Measurements from ENCODE around the gene MEI1. TPM values are rescaled to one million over a fixed set of nuclear protein-coding genes. Genes with fewer than 3 reads are reported as not detected.

Gene MEI1
- total and polyA plus RNA-seq, 2 experiments from 2014 or later, result 0.18 TPM; not detected in 1

DNA sequence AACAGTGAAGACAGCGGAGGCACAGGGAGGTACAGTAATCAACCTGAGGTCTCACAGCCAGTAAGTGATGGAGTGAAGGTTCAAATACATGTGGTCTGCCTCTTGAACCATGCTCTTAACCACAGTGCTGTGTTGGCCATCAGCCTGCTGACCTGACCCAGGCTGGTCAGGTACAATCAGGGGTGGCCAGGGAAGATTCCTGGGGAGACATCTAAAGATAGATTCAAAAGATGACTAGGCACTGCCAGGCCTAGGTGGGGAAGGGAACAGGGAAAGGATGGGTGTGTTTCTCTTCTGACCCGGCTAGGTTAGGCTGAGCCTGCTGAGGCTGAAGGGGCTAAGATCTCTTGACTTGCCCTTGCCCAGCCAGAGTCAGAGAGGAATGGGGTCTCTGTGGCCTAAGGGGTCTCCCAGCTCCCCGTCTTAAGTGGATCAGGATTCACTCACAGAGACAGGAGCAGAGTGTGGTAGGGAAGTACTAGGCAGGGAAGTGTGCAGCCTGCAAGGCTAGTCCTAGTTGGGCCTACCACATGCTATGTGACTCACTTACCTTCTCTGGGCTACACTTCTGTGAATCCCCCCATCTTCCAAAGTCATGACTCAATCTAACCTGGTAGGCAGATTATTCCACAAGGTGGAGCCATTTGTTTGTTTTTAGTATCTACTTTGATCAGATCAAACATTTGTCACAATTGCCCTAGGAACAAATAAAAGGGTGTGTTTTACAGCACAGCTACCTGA, 123.2 kb downstream of the MEI1 start:
- H3K9me3 ChIP-seq (ENCODE audit: low read depth), result no peaks in the 10 kb centered on the region
- no peak overlapping the region for H3K4me2 ChIP-seq
- no peaks in the 10 kb centered on the region for H3K9me2 ChIP-seq (replicated peaks; ENCODE audit: insufficient read depth)
- TF ChIP-seq EZH2 (IDR thresholded peaks at IDR 0.05; ENCODE audit: borderline replicate concordance), result no peak
- TF ChIP-seq, protein P1, sequence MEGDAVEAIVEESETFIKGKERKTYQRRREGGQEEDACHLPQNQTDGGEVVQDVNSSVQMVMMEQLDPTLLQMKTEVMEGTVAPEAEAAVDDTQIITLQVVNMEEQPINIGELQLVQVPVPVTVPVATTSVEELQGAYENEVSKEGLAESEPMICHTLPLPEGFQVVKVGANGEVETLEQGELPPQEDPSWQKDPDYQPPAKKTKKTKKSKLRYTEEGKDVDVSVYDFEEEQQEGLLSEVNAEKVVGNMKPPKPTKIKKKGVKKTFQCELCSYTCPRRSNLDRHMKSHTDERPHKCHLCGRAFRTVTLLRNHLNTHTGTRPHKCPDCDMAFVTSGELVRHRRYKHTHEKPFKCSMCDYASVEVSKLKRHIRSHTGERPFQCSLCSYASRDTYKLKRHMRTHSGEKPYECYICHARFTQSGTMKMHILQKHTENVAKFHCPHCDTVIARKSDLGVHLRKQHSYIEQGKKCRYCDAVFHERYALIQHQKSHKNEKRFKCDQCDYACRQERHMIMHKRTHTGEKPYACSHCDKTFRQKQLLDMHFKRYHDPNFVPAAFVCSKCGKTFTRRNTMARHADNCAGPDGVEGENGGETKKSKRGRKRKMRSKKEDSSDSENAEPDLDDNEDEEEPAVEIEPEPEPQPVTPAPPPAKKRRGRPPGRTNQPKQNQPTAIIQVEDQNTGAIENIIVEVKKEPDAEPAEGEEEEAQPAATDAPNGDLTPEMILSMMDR (IDR thresholded peaks at IDR 0.05; ENCODE audit: poor library complexity), result peak; percentile 58
- TF ChIP-seq EZH2phosphoT487 (IDR thresholded peaks at IDR 0.05; ENCODE audit: low read depth, severe bottlenecking, unreplicated experiment), result no peak
- peak; percentile 71 for DNase-seq (ENCODE audit: low spot score)
- H3K36me3 ChIP-seq (replicated peaks; ENCODE audit: insufficient read depth, low read depth), result no peaks in the 10 kb centered on the region
- no peak overlapping the region for H3K4me3 ChIP-seq
- H3K27me3 ChIP-seq, result no peaks in the 10 kb centered on the region
- H3K27ac ChIP-seq, result no peak overlapping the region
- H3K4me1 ChIP-seq (ENCODE audit: insufficient read depth), result peaks cover 23% of the 10 kb centered on the region
- 92% methylated on average over 3 of the region's 3 CpGs for WGBS (ENCODE audit: low lambda C conversion rate, missing lambda C conversion rate)
- H3K79me2 ChIP-seq, result no peaks in the 10 kb centered on the region
- H4K20me1 ChIP-seq (ENCODE audit: insufficient read depth, poor library complexity, severe bottlenecking), result no peaks in the 10 kb centered on the region
- no peak overlapping the region for H2AFZ ChIP-seq

DNA sequence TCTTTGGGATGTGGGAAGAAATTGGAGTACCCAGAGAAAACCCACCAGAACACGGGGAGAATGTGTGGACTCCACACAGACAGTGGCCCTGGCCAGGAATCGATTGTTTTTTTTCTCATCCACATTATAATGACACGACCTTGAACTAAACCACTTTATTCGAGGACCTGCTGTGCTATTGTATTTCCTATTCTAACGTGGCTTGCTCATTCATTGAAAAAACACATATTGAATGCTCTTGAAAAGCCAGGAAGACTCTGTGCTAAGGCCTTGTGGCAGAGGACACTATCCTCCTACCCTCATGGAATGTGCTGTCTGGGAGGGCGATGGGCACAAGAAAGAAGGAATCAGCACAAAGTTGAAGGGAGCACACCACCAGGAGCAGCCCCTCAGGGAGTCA, 124.5 kb downstream of the MEI1 start:
- Histone ChIP-seq H3K9me2 (replicated peaks; ENCODE audit: insufficient read depth) (no peaks in the 10 kb centered on the region), H3K4me1 (ENCODE audit: insufficient read depth) (peaks cover 25% of the 10 kb centered on the region), H3K27me3 (no peaks in the 10 kb centered on the region), H3K9me3 (ENCODE audit: low read depth) (no peaks in the 10 kb centered on the region), H4K20me1 (ENCODE audit: insufficient read depth, poor library complexity, severe bottlenecking) (no peaks in the 10 kb centered on the region), H3K36me3 (replicated peaks; ENCODE audit: insufficient read depth, low read depth) (no peaks in the 10 kb centered on the region), H3K4me2 (no peak overlapping the region), H3K27ac (no peak overlapping the region), H3K79me2 (no peaks in the 10 kb centered on the region), H2AFZ (no peak overlapping the region), H3K4me3 (no peak overlapping the region)
- WGBS (ENCODE audit: low lambda C conversion rate, missing lambda C conversion rate), result 92% methylated on average over 6 of the region's 6 CpGs
- TF ChIP-seq EZH2phosphoT487 (IDR thresholded peaks at IDR 0.05; ENCODE audit: low read depth, severe bottlenecking, unreplicated experiment) (no peak), EZH2 (IDR thresholded peaks at IDR 0.05; ENCODE audit: borderline replicate concordance) (no peak)
- TF ChIP-seq, protein P1 (IDR thresholded peaks at IDR 0.05; ENCODE audit: poor library complexity), result no peak
- no peak for DNase-seq (ENCODE audit: low spot score)

DNA sequence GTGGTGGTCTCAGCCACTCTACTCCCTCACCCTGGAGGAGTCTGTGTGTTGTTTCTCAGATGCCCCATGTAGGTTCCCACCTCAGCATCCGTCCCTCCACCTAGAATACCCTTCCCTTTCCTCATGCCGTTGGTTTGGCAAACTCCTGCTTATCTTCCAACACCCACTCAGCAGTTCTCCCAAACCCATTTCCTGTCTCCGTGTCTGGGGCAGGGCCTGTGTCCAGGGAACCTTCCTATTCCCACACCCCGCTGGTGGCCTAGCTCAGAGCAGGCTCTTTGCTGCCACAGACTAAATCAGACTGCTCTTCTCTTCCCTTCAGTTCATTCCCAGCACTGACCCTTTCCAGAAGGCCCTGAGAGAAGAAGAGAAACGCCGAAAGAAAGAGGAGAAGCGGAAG, 126.1 kb downstream of the MEI1 start:
- Histone ChIP-seq H3K9me3 (ENCODE audit: low read depth) (no peaks in the 10 kb centered on the region), H3K27ac (peak overlapping the region; percentile 61), H3K4me3 (no peak overlapping the region), H3K79me2 (no peaks in the 10 kb centered on the region), H3K4me2 (no peak overlapping the region), H3K4me1 (ENCODE audit: insufficient read depth) (peaks cover 25% of the 10 kb centered on the region), H2AFZ (no peak overlapping the region), H3K27me3 (no peaks in the 10 kb centered on the region), H3K36me3 (replicated peaks; ENCODE audit: insufficient read depth, low read depth) (no peaks in the 10 kb centered on the region), H3K9me2 (replicated peaks; ENCODE audit: insufficient read depth) (no peaks in the 10 kb centered on the region), H4K20me1 (ENCODE audit: insufficient read depth, poor library complexity, severe bottlenecking) (no peaks in the 10 kb centered on the region)
- WGBS (ENCODE audit: low lambda C conversion rate, missing lambda C conversion rate), result 70% methylated on average over 7 of the region's 7 CpGs
- TF ChIP-seq EZH2phosphoT487 (IDR thresholded peaks at IDR 0.05; ENCODE audit: low read depth, severe bottlenecking, unreplicated experiment) (no peak), EZH2 (IDR thresholded peaks at IDR 0.05; ENCODE audit: borderline replicate concordance) (no peak)
- TF ChIP-seq, protein P1 (IDR thresholded peaks at IDR 0.05; ENCODE audit: poor library complexity), result no peak
- no peak for DNase-seq (ENCODE audit: low spot score)
